ENCODE results near the gene ZNF541. TPM values are rescaled to one million over a fixed set of nuclear protein-coding genes. Genes with fewer than 3 reads are reported as not detected.

Gene ZNF541
- total and polyA plus RNA-seq, 10 of the 15 experiments (the other 5 are each of a cell fraction or from before 2014, with no cell fraction given), result 0.03 to 0.12 (median 0.07) TPM; not detected in 4

DNA sequence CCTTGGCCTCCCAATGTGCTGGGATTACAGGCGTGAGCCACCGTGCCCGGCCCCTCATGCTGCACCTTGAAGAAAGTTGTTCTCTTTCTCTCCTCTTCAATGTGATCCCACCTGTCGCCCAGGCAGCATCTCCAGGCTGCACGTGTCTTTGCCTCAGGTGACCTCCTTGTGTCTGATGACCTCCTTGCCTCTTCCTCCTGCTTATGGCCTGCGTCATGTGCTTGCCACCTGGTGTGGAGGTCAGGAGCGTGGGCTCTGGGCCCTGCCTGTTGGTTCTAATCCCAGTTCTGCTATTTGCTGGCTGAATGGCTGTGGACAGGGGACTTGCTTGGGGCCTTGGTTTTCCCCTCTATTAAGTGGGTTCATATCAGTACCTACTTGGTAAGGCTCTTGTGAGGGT is 42.3 kb upstream of the ZNF541 start (continued):
- TF ChIP-seq MTA2 (IDR thresholded peaks at IDR 0.05; ENCODE audit: low read depth), result 0 out of 2 replicates have a peak, but pooled peaks have one; percentile 21
- TF ChIP-seq NBN (IDR thresholded peaks at IDR 0.05), result no peak
- peak; percentile 85 for TF ChIP-seq NR2F1 (conservative IDR thresholded peaks at IDR 0.05)
- peak; percentile 82 for TF ChIP-seq RAD51 (IDR thresholded peaks at IDR 0.05)
- TF ChIP-seq BHLHE40 (IDR thresholded peaks at IDR 0.05; ENCODE audit: borderline replicate concordance in 1 of 2, low read depth in 2 of 2, low read length in 1 of 2), result peak; percentile 73 to 90; a peak in 3 of 4 replicates
- TF ChIP-seq YBX1 (IDR thresholded peaks at IDR 0.05), result no peak

DNA sequence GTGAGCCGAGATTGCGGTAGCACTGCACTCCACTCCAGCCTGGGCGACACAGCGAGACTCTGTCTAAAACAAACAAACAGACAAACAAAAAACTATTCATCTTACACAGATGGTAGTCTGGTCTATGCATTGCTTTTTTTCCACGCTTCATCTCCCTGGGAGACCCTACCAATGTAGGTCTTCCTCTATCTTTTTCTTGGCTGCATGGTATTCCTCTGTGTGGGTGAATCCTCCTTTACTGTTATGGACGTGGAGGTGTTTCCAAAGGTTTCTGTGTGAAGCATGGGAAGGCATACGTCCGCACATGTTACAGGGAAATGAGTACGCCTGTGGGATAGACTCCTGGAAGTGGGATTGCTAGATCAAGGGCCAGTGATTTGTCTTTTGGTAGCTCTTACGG is 41.6 kb upstream of the ZNF541 start:
- CTCF ChIA-PET, result interaction anchor here (1.3 kb wide), 1 partner anchor 84 kb away, joined by 4 read pairs; no protein-coding TSS in a partner anchor
- no peak for TF ChIP-seq CHD2 (IDR thresholded peaks at IDR 0.05; ENCODE audit: borderline replicate concordance, low read depth, low read length)
- TF ChIP-seq PAX8 (IDR thresholded peaks at IDR 0.05), result no peak
- no peak for TF ChIP-seq LARP7 (IDR thresholded peaks at IDR 0.05)
- no peak for TF ChIP-seq BHLHE40 (IDR thresholded peaks at IDR 0.05; ENCODE audit: borderline replicate concordance in 1 of 2, low read depth in 2 of 2, low read length in 1 of 2)
- Histone ChIP-seq H3K4me2 (ENCODE audit: control insufficient read depth, insufficient read depth) (no peak overlapping the region), H3K4me1 (ENCODE audit: control insufficient read depth, insufficient read depth, low read length) (peaks cover 20% of the 10 kb centered on the region), H3K27me3 (replicated peaks in 1 of 2; ENCODE audit: control insufficient read depth in 2 of 2, insufficient read depth in 2 of 2, low read length in 1 of 2) (no peaks in the 10 kb centered on the region), H3K9me3 (replicated peaks; ENCODE audit: control insufficient read depth, insufficient read depth, low read length) (no peaks in the 10 kb centered on the region; the same call in 2 of the 3 replicates), H3K36me3 (ENCODE audit: control insufficient read depth in 2 of 2, insufficient read depth in 2 of 2, low read length in 1 of 2) (no peaks in the 10 kb centered on the region), H3K9ac (ENCODE audit: control insufficient read depth, insufficient read depth, low read length) (no peak overlapping the region), H2AFZ (ENCODE audit: control insufficient read depth, low read depth, low read length) (no peak overlapping the region), H3K79me2 (ENCODE audit: control insufficient read depth, insufficient read depth, low read length) (peaks cover 60% of the 10 kb centered on the region), H3K27ac (ENCODE audit: control insufficient read depth, insufficient read depth) (no peak overlapping the region), H4K20me1 (ENCODE audit: control insufficient read depth, insufficient read depth) (peaks cover 7% of the 10 kb centered on the region), H3K4me3 (no peak overlapping the region)
- SMC1A ChIA-PET (ENCODE audit: uncharacterized antibody, unreplicated experiment), result no interaction called here
- FAIRE-seq, result no peak
- WGBS (ENCODE audit: insufficient coverage, insufficient replicate concordance, low lambda C conversion rate, missing lambda C conversion rate), result 96% methylated on average over 10 of the region's 10 CpGs
- RAD21 ChIA-PET (ENCODE audit: unreplicated experiment), result no interaction called here
- intact Hi-C loops (cut with micrococcal nuclease; ENCODE audit: unreplicated experiment), result no loop called here
- no peak for ATAC-seq
- DNase-seq (ENCODE audit: low read depth, low spot score), result no peak
- POLR2A ChIA-PET, result no interaction called here
- in situ Hi-C loops (cut with MboI), result no loop called here
- no TSS peak for BruUV-seq (replicated peaks)
